HUES48 (cell line): ENCODE results near the gene DNAJB6.

Experiments
- H3K27ac ChIP-seq: one replicate; pipeline ENCODE4 v1.7.0; 2013; ENCODE audit warnings: low read depth, low read length, inconsistent platforms
- H3K27me3 ChIP-seq: 2 replicates; pipeline ENCODE4 v1.6.1; 2013; ENCODE audit warnings: mild to moderate bottlenecking, low read length; ENCODE audit not compliant: control insufficient read depth, insufficient read depth
- H3K36me3 ChIP-seq: 2 replicates; pipeline ENCODE4 v1.6.1; 2013; ENCODE audit warnings: low read length; ENCODE audit not compliant: control insufficient read depth, insufficient read depth
- H3K4me1 ChIP-seq: 2 replicates; pipeline ENCODE4 v1.6.1; 2013; ENCODE audit warnings: mild to moderate bottlenecking, low read length; ENCODE audit not compliant: control insufficient read depth, insufficient read depth
- H3K4me3 ChIP-seq: 2 replicates; pipeline ENCODE4 v1.5.1; 2013; ENCODE audit warnings: mild to moderate bottlenecking, low read depth, low read length
- H3K9ac ChIP-seq: 2 replicates; pipeline ENCODE4 v1.6.1; 2013; ENCODE audit warnings: mild to moderate bottlenecking, low read depth, low read length, moderate library complexity
- H3K9me3 ChIP-seq: 2 replicates; pipeline ENCODE4 v1.6.1; 2013; ENCODE audit warnings: low read length; ENCODE audit not compliant: control insufficient read depth, insufficient read depth

The DNAJB6 gene

DNA sequence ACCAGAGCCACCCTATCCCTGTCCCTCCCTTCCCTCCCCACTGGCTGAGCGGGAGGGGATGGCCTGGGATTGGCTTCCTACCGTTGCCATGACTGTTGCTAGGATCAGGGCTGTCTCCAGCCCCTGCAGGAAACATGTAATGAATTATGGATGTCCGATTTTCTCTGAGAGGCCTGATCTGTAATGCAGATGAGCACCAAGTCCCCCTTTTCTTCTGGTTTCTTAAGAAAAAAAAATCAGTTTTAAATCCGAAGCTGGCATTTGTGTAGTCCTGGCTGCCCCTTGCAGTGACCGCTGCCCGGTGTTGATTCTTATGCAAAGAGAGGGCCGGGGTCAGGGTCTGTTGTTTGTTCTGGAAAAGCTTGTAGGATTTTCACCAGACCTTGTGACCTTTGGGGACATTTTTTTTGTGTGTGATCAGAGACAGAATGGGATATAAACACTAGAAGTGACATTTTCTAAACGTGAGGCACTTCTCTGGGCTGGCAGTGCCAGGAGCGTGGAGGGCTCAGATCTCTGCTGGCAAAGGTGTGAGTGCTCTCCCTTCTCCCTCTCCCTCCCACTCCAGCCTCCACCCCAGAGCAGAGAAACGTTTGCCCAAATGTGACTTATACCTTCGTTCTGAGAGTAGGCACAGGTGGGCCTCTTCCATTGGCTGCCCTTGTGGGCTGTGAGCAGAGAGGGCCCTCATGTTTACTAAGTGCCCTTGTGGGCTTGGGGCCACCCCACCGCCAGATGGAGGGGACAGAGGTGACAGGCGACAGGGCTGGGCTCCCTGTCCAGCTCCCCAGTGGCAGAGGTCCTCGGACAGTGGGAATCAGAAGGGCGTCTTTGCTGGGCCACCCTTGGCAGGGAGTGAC is 127.5 kb downstream of the DNAJB6 start:
- no peaks in the 10 kb centered on the region for H3K4me1 ChIP-seq
- H3K27me3 ChIP-seq: no peaks in the 10 kb centered on the region; the same call in 1 of the 2 replicates
- H3K27ac ChIP-seq: no peak overlapping the region
- no peaks in the 10 kb centered on the region for H3K36me3 ChIP-seq
- no peak overlapping the region for H3K4me3 ChIP-seq
- no peak overlapping the region for H3K9ac ChIP-seq
- no peaks in the 10 kb centered on the region for H3K9me3 ChIP-seq

DNA sequence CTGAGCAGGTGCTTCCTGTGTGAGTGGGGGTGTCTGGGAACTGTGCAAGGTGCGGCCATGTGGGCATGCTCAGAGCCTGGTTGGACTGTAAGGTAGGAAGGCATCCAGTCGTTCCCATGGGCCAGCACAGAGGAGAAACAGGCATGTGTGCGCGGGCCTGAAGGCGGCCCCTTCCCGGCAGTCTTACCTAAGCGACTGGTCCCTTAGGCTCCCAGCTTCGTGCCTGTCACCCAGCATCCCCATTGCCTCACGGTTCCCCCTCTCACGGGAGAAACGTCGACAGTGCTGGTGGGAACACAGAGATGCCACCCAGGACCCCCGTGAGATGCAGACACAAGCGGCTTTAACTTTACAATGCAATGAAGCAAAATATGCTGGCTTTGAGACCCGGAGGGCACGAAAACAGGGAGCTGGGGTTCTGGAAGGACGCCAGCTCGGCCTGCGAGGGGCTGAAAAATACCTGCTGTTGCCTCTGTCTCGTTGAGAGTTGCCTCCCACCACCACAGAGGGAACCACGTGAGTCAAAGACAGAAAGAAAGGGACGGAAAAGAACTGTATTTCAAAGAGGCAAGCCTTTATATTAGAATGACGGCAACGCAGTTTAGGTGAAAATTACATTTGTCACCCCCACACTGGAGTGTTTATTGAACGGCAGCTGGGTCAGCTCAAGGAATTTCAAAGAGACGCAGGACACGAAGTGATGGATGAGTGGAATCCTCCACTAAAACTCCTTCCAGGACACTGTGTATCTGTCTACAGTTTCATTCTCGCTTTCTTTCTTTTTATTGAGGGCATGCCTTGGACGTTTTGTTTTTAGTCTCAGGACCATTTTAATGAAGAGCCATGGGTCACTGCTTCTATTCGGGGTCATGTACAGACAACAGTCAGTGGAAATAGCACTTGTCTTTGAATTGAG is 128.4 kb downstream of the DNAJB6 start:
- no peak overlapping the region for H3K9ac ChIP-seq
- no peaks in the 10 kb centered on the region for H3K36me3 ChIP-seq
- H3K27ac ChIP-seq: no peak overlapping the region
- no peaks in the 10 kb centered on the region for H3K9me3 ChIP-seq
- H3K4me1 ChIP-seq: no peaks in the 10 kb centered on the region
- H3K27me3 ChIP-seq: no peaks in the 10 kb centered on the region; the same call in 1 of the 2 replicates
- H3K4me3 ChIP-seq: no peak overlapping the region

DNA sequence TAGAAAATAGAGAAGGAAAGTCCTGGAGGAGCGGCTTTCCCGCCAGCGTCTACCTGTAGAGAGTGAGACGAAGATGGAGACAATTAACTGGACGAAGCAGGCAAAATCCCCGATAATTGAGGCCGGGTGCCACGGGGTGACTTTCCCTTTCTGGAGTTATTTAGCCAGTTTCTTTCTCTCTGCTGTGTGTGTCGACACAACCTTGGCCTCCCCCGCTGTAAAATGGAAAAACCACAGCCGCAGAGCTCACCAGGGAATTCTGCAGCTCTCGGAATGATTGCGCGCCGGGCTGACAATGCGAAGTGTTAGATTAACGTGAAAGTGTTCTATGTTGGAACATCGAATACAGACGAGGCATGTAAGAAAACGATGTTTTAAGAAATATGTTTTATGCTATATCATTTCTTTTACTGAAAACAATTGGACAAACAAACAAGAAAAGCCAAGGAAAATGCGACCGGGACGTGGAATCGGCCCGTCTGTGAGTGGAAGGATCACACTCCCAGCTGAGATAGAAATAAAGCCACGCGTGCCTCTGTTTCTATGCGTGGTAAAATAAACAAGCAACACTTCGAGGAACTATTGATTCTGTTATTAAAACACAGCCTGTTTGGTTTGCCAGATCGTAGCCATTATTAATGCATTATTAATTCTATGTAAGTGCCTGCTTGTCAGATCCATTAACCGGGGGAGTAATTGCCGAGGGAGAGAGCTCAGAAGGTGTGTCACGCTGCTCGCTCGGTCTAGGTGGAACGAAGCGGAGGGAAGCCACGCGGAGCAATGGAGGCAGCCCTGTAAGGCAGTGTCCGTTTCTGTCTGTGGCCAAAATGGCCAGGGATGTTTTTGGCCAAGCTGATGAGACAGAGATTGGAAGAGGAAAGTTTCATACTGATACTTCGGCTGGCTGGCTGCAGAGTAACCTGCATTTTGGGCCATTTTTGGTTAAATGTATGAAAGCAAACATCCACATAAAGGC is 129.4 kb downstream of the DNAJB6 start:
- no peaks in the 10 kb centered on the region for H3K4me1 ChIP-seq
- no peaks in the 10 kb centered on the region for H3K36me3 ChIP-seq
- no peak overlapping the region for H3K27ac ChIP-seq
- H3K9me3 ChIP-seq: no peaks in the 10 kb centered on the region
- no peaks in the 10 kb centered on the region; the same call in 1 of the 2 replicates for H3K27me3 ChIP-seq
- no peak overlapping the region for H3K9ac ChIP-seq
- no peak overlapping the region for H3K4me3 ChIP-seq

- Histone ChIP-seq H3K4me3 (no peak overlapping the region), H3K4me1 (no peaks in the 10 kb centered on the region), H3K9ac (no peak overlapping the region), H3K27me3 (no peaks in the 10 kb centered on the region; the same call in 1 of the 2 replicates), H3K9me3 (no peaks in the 10 kb centered on the region), H3K27ac (no peak overlapping the region), H3K36me3 (no peaks in the 10 kb centered on the region)
These were observed 130.1 kb downstream of the DNAJB6 start for GRCh38 chr7:157466867-157467261.
